ENCODE data around the gene STK32B.

GRCh38 chr4:5044341-5044740 lies 6.9 kb upstream of the STK32B start:
- TF ChIP-seq CTCF (IDR thresholded peaks at IDR 0.05) (no peak), POLR2A (IDR thresholded peaks at IDR 0.05) (no peak)
